Loucy (cell line): ENCODE data around the gene RBM23.
"Not testable (repeated sequence)": the region's sequence is repeated elsewhere in the genome, so short reads cannot be mapped to it uniquely, and the experiment has no call there.

Experiments used
- CTCF ChIP-seq: fragments of 200-600 bp; sonication (generic); conservative IDR thresholded peaks from 2 replicates; pipeline ENCODE4 v1.5.1; 2014; ENCODE audit warnings: mild to moderate bottlenecking, antibody characterized with exemption, low read length
- EZH2phosphoT487 ChIP-seq: fragments of 200-600 bp; IDR thresholded peaks from 2 replicates; pipeline ENCODE4 v1.6.1; 2018; ENCODE audit warnings: antibody characterized with exemption, mild to moderate bottlenecking, moderate library complexity, borderline replicate concordance

GRCh38 chr14:22965916-22966782, 47.2 kb upstream of the RBM23 start:
- TF ChIP-seq CTCF, EZH2phosphoT487: not testable (repeated sequence)
